K562 (cell line): ENCODE data around the gene CORO6. TPM values are rescaled to one million over a fixed set of nuclear protein-coding genes. Genes with fewer than 3 reads are reported as not detected.

ENCODE experiments used
- ATAC-seq: fragments of 200-7000 bp; cut with Tn5 transposase; 3 replicates; pipeline ENCODE4 v1.9.1; 2020; ENCODE audit warnings: moderate library complexity
- BruUV-seq: library from RNA; stranded (reverse); fragments of 400-500 nt; replicated peaks from 2 replicates; lab custom pipeline; 2021; lab: Mats Ljungman, UMichigan
- CTCF ChIA-PET: fragments of 300-600 bp; formaldehyde crosslinking; extraction: SDS; loops from one replicate; lab custom pipeline; 2021; ENCODE audit warnings: low intra/inter-chr PET ratio; lab: Yijun Ruan, JAX
- POLR2A ChIA-PET: fragments of 300-600, 350-650 bp; sonication (Branson Sonifier 250); formaldehyde crosslinking; extraction: SDS; loops from one replicate; lab custom pipeline; 2021; ENCODE audit warnings: antibody characterized with exemption, inconsistent platforms; lab: Yijun Ruan, JAX
- DNase-seq, 4 experiments: peaks; one replicate each; pipeline versions ENCODE4 v3.0.0 to v3.0.0-alpha.2; 2011 to 2018; ENCODE audit warnings: low spot score in 3 of 4, mixed read lengths in 3 of 4; ENCODE audit errors: extremely low read depth in 1 of 4
- FAIRE-seq: peaks from 2 replicates; lab custom pipeline; 2011; peaks lifted over from hg19 to GRCh38; lab: Jason Lieb, UNC
- H2AFZ ChIP-seq: 2 replicates; pipeline ENCODE4 v1.6.0; 2011; ENCODE audit warnings: low read depth, low read length, control low read depth, inconsistent platforms
- H3K27ac ChIP-seq: fragments of 200-600 bp; 3 replicates; pipeline ENCODE4 v1.8.0; 2011; ENCODE audit warnings: low read depth, mild to moderate bottlenecking, control low read depth, inconsistent platforms, low read length, moderate library complexity, mixed read lengths; ENCODE audit errors: extremely low read depth
- H3K27me3 ChIP-seq, 2 experiments: fragments of 300-600 bp in 1 of 2; 2 replicates in 1 of 2; 3 replicates in 1 of 2; pipeline versions ENCODE4 v1.6.0 to v1.8.0; 2011; ENCODE audit warnings: inconsistent platforms in 2 of 2, low read length in 2 of 2, mild to moderate bottlenecking in 1 of 2, mixed read lengths in 1 of 2, moderate library complexity in 1 of 2; ENCODE audit not compliant: control insufficient read depth in 2 of 2, insufficient read depth in 2 of 2
- H3K36me3 ChIP-seq: fragments of 300-600 bp; 3 replicates; pipeline ENCODE4 v1.8.0; 2011; ENCODE audit warnings: mild to moderate bottlenecking, low read length, inconsistent platforms; ENCODE audit not compliant: control insufficient read depth, insufficient read depth
- H3K4me1 ChIP-seq, 2 experiments: fragments of 200-600 bp in 1 of 2; replicated peaks in 1 of 2; 2 replicates in 1 of 2; 3 replicates in 1 of 2; pipeline versions ENCODE4 v1.5.1 to v1.8.0; 2011; ENCODE audit warnings: inconsistent platforms in 2 of 2, low read length in 2 of 2, mild to moderate bottlenecking in 1 of 2, mixed read lengths in 1 of 2, moderate library complexity in 1 of 2; ENCODE audit not compliant: control insufficient read depth in 2 of 2, insufficient read depth in 2 of 2
- H3K4me2 ChIP-seq: 2 replicates; pipeline ENCODE4 v1.6.1; 2011; ENCODE audit warnings: low read length, control low read depth, inconsistent platforms, mixed read lengths; ENCODE audit not compliant: insufficient read depth
- H3K4me3 ChIP-seq: fragments of 200-600 bp; sonication (generic), shearing (Covaris generic); 2 replicates; pipeline ENCODE4 v1.5.1; 2016; ENCODE audit warnings: control low read depth, inconsistent platforms
- H3K79me2 ChIP-seq: fragments of 200-600 bp; 3 replicates; pipeline ENCODE4 v1.8.0; 2011; ENCODE audit warnings: low read length, inconsistent platforms; ENCODE audit not compliant: control insufficient read depth, insufficient read depth
- H3K9ac ChIP-seq, 2 experiments: 2 replicates each; pipeline versions ENCODE4 v1.6.0 to v1.6.1; 2011; ENCODE audit warnings: low read depth in 2 of 2, low read length in 2 of 2, control low read depth in 1 of 2, inconsistent platforms in 1 of 2, mild to moderate bottlenecking in 1 of 2, mixed read lengths in 1 of 2; ENCODE audit not compliant: insufficient read depth in 1 of 2
- H3K9me1 ChIP-seq: one replicate; pipeline ENCODE4 v1.6.0; 2011; ENCODE audit warnings: inconsistent platforms, mild to moderate bottlenecking, low read length, moderate library complexity; ENCODE audit not compliant: control insufficient read depth, insufficient read depth
- H3K9me3 ChIP-seq: replicated peaks from 2 replicates; pipeline ENCODE4 v1.5.1; 2011; ENCODE audit warnings: low read depth, low read length, inconsistent platforms; ENCODE audit not compliant: control insufficient read depth, insufficient read depth
- H4K20me1 ChIP-seq: replicated peaks from 2 replicates; pipeline ENCODE4 v1.6.1; 2011; ENCODE audit warnings: low read length, inconsistent platforms, mixed read lengths; ENCODE audit not compliant: control insufficient read depth, insufficient read depth
- BCL6 ChIP-seq: fragments of 250-450 bp; sonication (Bioruptor Pico); IDR thresholded peaks from 2 replicates; pipeline ENCODE4 v1.4.0; 2020
- CBX1 ChIP-seq: sonication (generic); IDR thresholded peaks from 2 replicates; pipeline ENCODE4 v1.6.1; 2016; ENCODE audit warnings: antibody characterized with exemption, low read depth, mild to moderate bottlenecking
- CHCHD3 ChIP-seq: fragments of 250-450 bp; sonication (Bioruptor Pico); IDR thresholded peaks from 2 replicates; pipeline ENCODE4 v2.1.2; 2022; ENCODE audit warnings: mild to moderate bottlenecking
- DPF2 ChIP-seq: fragments of 450-650 bp; IDR thresholded peaks from 2 replicates; pipeline ENCODE4 v1.6.1; 2016
- HDAC6 ChIP-seq: IDR thresholded peaks from 2 replicates; pipeline ENCODE4 v1.6.1; 2012; ENCODE audit warnings: low read depth, mild to moderate bottlenecking, control low read depth, inconsistent platforms, low read length, moderate library complexity
- KHSRP ChIP-seq: fragments of 450-650 bp; IDR thresholded peaks from 2 replicates; pipeline ENCODE4 v1.6.1; 2017
- NCOR1 ChIP-seq: fragments of 450-650 bp; IDR thresholded peaks from 2 replicates; pipeline ENCODE4 v1.6.1; 2016; ENCODE audit warnings: mild to moderate bottlenecking, moderate library complexity
- RAD51 ChIP-seq: fragments of 450-650 bp; IDR thresholded peaks from 2 replicates; pipeline ENCODE4 v1.7.1; 2016; ENCODE audit warnings: low read depth, mild to moderate bottlenecking, borderline replicate concordance
- SIRT6 ChIP-seq: IDR thresholded peaks from one replicate; pipeline ENCODE4 v1.6.1; 2012; ENCODE audit warnings: low read depth, mild to moderate bottlenecking, control low read depth, inconsistent platforms, low read length, moderate library complexity
- SP1 ChIP-seq: sonication (generic); formaldehyde crosslinking; IDR thresholded peaks from 2 replicates; pipeline ENCODE4 v1.8.1; 2022; ENCODE audit warnings: mild to moderate bottlenecking, missing genetic modification reagents
- STAT5B ChIP-seq: fragments of 250-450 bp; sonication (Bioruptor Pico); IDR thresholded peaks from 2 replicates; pipeline ENCODE4 v1.8.0; 2021; ENCODE audit warnings: mild to moderate bottlenecking, inconsistent platforms
- ZBTB33 ChIP-seq: sonication (generic); formaldehyde crosslinking; IDR thresholded peaks from 2 replicates; pipeline ENCODE4 v1.8.1; 2023; ENCODE audit warnings: mild to moderate bottlenecking, missing genetic modification reagents
- ZNF140 ChIP-seq: fragments of 250-450 bp; sonication (Bioruptor Pico); IDR thresholded peaks from 2 replicates; pipeline ENCODE4 v1.8.0; 2021; ENCODE audit warnings: moderate library complexity, mild to moderate bottlenecking, inconsistent platforms
- ZNF174 ChIP-seq: fragments of 250-450 bp; sonication (Bioruptor Pico); IDR thresholded peaks from 2 replicates; pipeline ENCODE4 v1.4.0; 2020; ENCODE audit warnings: mild to moderate bottlenecking
- ZNF263 ChIP-seq: sonication (generic); formaldehyde crosslinking; IDR thresholded peaks from 2 replicates; pipeline ENCODE4 v1.8.0; 2022; ENCODE audit warnings: mild to moderate bottlenecking, missing genetic modification reagents, borderline replicate concordance
- ZNF764 ChIP-seq: fragments of 250-450 bp; sonication (Bioruptor Pico); IDR thresholded peaks from 2 replicates; pipeline ENCODE4 v1.4.0; 2020; ENCODE audit warnings: low read depth, mild to moderate bottlenecking, moderate library complexity
- WGBS: fragments of 100-300 bp; shearing (Covaris generic); methylation state at CpG from one replicate; pipeline ENCODE4 v1.1.6; 2016; ENCODE audit warnings: low coverage, mixed read lengths; ENCODE audit not compliant: insufficient coverage; ENCODE audit errors: missing lambda C conversion rate; 5-methylcytosine and 5-hydroxymethylcytosine counted together
- in situ Hi-C: fragments of 300-500 bp; cut with MboI; formaldehyde crosslinking; loops from 4 replicates; pipeline ENCODE4 v1.15.0; 2018; ENCODE audit warnings: inconsistent platforms, mixed read lengths
- intact Hi-C: fragments of 100-400 bp; cut with micrococcal nuclease; formaldehyde crosslinking; loops from 2 replicates; pipeline ENCODE4 v1.14.2; 2022
- polyA plus RNA-seq, 8 experiments: library from polyadenylated mRNA; depleted of rRNA in 4 of 8; stranded (reverse) in 5 of 8; unstranded in 3 of 8; fragments of >200 nt; fragmentation: Nextera tagmentation in 2 of 8; fragmentation: Illumina TruSeq in 1 of 8; extraction: Ambion mirVana in 2 of 8; extraction: Trizol in 1 of 8; gene quantifications; 2 replicates each; pipeline versions ENCODE4 v1.2.1 to v1.2.3, GENCODE V29; 2011 to 2014; ENCODE audit warnings: inconsistent platforms in 1 of 8, missing spikeins in 1 of 8
- total RNA-seq, 7 experiments: library from RNA; depleted of rRNA in 6 of 7; stranded (reverse); fragments of >200 nt in 6 of 7; fragmentation: Illumina TruSeq in 2 of 7; extraction: Trizol in 2 of 7; gene quantifications; 2 replicates each; pipeline versions ENCODE4 v1.2.1 to v1.2.3, GENCODE V29; 2011 to 2021; ENCODE audit warnings: low replicate concordance in 1 of 7
- TF ChIP-seq, protein P1 (sequence below): fragments of 450-650 bp; formaldehyde crosslinking; IDR thresholded peaks from 2 replicates; pipeline ENCODE4 v1.4.0; 2020; ENCODE audit warnings: mild to moderate bottlenecking, moderate library complexity
- TF ChIP-seq, protein P2 (sequence below): sonication (generic); formaldehyde crosslinking; IDR thresholded peaks from 2 replicates; pipeline ENCODE4 v1.5.0; 2020; ENCODE audit warnings: missing genetic modification reagents
- TF ChIP-seq, protein P3 (sequence below): sonication (generic); formaldehyde crosslinking; IDR thresholded peaks from 2 replicates; pipeline ENCODE4 v1.8.1; 2022; ENCODE audit warnings: missing genetic modification reagents

The CORO6 gene
- total and polyA plus RNA-seq, 9 of the 15 experiments (the other 6 are each of a cell fraction or from before 2014, with no cell fraction given) = 0.04 to 11.9 (median 2.4) TPM

GRCh38 chr17:29570521-29570920 lies 52.2 kb downstream of the CORO6 start:
- H3K4me3 ChIP-seq = no peak overlapping the region
- DNase-seq (no peak), ATAC-seq (no peak), FAIRE-seq (no peak)
- BruUV-seq = TSS peak; percentile 41
- TF ChIP-seq ZNF174 (CRISPR knock-in tag) (no peak), NCOR1 (no peak), CBX1 (no peak), ZNF263 (CRISPR knock-in tag) (no peak), DPF2 (no peak), ZNF764 (CRISPR knock-in tag) (no peak), RAD51 (no peak), BCL6 (CRISPR knock-in tag) (no peak), ZNF140 (no peak), SP1 (CRISPR knock-in tag) (no peak), STAT5B (CRISPR knock-in tag) (no peak), HDAC6 (no peak), ZBTB33 (CRISPR knock-in tag) (no peak), SIRT6 (no peak), KHSRP (no peak), CHCHD3 (CRISPR knock-in tag) (no peak)
- TF ChIP-seq, protein P1, sequence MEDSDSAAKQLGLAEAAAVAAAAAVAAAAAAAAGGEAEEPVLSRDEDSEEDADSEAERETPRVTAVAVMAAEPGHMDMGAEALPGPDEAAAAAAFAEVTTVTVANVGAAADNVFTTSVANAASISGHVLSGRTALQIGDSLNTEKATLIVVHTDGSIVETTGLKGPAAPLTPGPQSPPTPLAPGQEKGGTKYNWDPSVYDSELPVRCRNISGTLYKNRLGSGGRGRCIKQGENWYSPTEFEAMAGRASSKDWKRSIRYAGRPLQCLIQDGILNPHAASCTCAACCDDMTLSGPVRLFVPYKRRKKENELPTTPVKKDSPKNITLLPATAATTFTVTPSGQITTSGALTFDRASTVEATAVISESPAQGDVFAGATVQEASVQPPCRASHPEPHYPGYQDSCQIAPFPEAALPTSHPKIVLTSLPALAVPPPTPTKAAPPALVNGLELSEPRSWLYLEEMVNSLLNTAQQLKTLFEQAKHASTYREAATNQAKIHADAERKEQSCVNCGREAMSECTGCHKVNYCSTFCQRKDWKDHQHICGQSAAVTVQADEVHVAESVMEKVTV (CRISPR knock-in tag) = no peak
- TF ChIP-seq, protein P2, sequence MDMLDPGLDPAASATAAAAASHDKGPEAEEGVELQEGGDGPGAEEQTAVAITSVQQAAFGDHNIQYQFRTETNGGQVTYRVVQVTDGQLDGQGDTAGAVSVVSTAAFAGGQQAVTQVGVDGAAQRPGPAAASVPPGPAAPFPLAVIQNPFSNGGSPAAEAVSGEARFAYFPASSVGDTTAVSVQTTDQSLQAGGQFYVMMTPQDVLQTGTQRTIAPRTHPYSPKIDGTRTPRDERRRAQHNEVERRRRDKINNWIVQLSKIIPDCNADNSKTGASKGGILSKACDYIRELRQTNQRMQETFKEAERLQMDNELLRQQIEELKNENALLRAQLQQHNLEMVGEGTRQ = no peak
- TF ChIP-seq, protein P3, sequence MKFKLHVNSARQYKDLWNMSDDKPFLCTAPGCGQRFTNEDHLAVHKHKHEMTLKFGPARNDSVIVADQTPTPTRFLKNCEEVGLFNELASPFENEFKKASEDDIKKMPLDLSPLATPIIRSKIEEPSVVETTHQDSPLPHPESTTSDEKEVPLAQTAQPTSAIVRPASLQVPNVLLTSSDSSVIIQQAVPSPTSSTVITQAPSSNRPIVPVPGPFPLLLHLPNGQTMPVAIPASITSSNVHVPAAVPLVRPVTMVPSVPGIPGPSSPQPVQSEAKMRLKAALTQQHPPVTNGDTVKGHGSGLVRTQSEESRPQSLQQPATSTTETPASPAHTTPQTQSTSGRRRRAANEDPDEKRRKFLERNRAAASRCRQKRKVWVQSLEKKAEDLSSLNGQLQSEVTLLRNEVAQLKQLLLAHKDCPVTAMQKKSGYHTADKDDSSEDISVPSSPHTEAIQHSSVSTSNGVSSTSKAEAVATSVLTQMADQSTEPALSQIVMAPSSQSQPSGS (CRISPR knock-in tag) = no peak
- H3K9me1 ChIP-seq = peaks cover 3% of the 10 kb centered on the region
- H2AFZ ChIP-seq = no peak overlapping the region
- ChIA-PET POLR2A (no interaction called here), CTCF (no interaction called here)
- in situ Hi-C loops = no loop called here
- no peak overlapping the region for H3K9ac ChIP-seq
- peaks cover 23% of the 10 kb centered on the region; the same call in 2 of the 3 replicates for H3K36me3 ChIP-seq
- peaks cover 3 to 68% of the 10 kb centered on the region in 2 experiments; a peak in 4 of 5 replicates for H3K4me1 ChIP-seq
- H3K9me3 ChIP-seq = no peaks in the 10 kb centered on the region
- H3K4me2 ChIP-seq = no peak overlapping the region
- no peaks in the 10 kb centered on the region for H3K27me3 ChIP-seq
- WGBS = 74% methylated on average over 7 of the region's 7 CpGs
- no peak overlapping the region for H3K27ac ChIP-seq
- H4K20me1 ChIP-seq = no peaks in the 10 kb centered on the region
- no peaks in the 10 kb centered on the region for H3K79me2 ChIP-seq
- intact Hi-C loops = no loop called here
